HUES6 (cell line): Measurements from ENCODE around the gene NR2C2.

ENCODE experiments used
- H3K27ac ChIP-seq: 2 replicates; pipeline ENCODE4 v1.7.0; 2013; ENCODE audit warnings: low read depth, mild to moderate bottlenecking, low read length, inconsistent platforms
- H3K27me3 ChIP-seq: 2 replicates; pipeline ENCODE4 v1.6.1; 2013; ENCODE audit warnings: low read length; ENCODE audit not compliant: control insufficient read depth, insufficient read depth
- H3K36me3 ChIP-seq: 2 replicates; pipeline ENCODE4 v1.6.1; 2013; ENCODE audit warnings: low read length; ENCODE audit not compliant: control insufficient read depth, insufficient read depth
- H3K4me1 ChIP-seq: 2 replicates; pipeline ENCODE4 v1.6.1; 2013; ENCODE audit warnings: low read length; ENCODE audit not compliant: control insufficient read depth, insufficient read depth
- H3K4me3 ChIP-seq: 2 replicates; pipeline ENCODE4 v1.5.1; 2013; ENCODE audit warnings: low read depth, low read length
- H3K9ac ChIP-seq: one replicate; pipeline ENCODE4 v1.6.1; 2013; ENCODE audit warnings: mild to moderate bottlenecking, low read length
- H3K9me3 ChIP-seq: 2 replicates; pipeline ENCODE4 v1.6.1; 2013; ENCODE audit warnings: low read depth, low read length; ENCODE audit not compliant: control insufficient read depth, insufficient read depth

NR2C2 gene

DNA sequence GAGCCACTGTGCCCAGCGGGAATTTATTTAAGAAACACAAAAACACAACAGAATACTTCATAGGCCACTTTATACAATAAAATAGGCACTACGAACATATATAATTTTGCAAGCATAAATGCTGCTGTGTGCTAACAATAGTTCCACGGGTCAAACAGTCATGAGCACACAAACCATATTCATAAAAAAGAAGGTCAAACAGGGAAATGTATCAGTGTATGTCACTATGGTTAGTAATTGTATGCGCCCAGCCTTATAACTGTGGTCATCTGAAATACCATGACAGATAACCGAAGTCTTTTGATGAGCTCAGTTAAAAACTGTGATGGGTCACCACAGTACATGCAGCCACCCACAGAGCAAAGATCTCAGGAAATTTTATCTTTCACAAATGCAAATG, 38.1 kb upstream of the NR2C2 start:
- Histone ChIP-seq H3K4me3 (no peak overlapping the region), H3K9ac (no peak overlapping the region), H3K4me1 (0 out of 2 replicates have a peak, but pooled peaks cover 4% of the 10 kb centered on the region), H3K9me3 (peaks cover 10% of the 10 kb centered on the region), H3K36me3 (no peaks in the 10 kb centered on the region), H3K27ac (no peak overlapping the region), H3K27me3 (no peaks in the 10 kb centered on the region)

DNA sequence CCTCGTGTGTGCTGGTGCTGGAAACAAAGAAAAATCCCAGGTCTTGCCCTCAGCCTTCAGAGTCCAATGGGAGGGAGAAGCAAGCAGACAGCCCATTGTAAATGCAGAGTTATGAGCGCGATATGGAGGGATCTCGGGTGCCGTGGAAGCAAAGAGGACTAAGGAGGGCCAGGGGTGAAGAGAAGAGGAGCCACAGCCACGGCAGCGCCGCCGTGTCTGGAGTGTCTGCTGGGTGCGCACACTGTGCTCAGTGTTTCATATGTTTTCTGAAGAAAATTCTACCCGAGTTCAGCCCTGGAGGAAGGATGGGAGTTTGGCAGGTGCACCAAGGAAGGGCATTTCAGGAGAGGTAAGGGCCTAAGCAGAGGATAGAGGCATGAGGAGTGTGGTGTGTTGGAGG, 35.7 kb upstream of the NR2C2 start:
- no peaks in the 10 kb centered on the region for H3K27me3 ChIP-seq
- H3K4me3 ChIP-seq, result no peak overlapping the region
- H3K27ac ChIP-seq, result no peak overlapping the region
- no peak overlapping the region for H3K9ac ChIP-seq
- H3K9me3 ChIP-seq, result no peaks in the 10 kb centered on the region
- 0 out of 2 replicates have a peak, but pooled peaks cover 4% of the 10 kb centered on the region for H3K4me1 ChIP-seq
- no peaks in the 10 kb centered on the region for H3K36me3 ChIP-seq

DNA sequence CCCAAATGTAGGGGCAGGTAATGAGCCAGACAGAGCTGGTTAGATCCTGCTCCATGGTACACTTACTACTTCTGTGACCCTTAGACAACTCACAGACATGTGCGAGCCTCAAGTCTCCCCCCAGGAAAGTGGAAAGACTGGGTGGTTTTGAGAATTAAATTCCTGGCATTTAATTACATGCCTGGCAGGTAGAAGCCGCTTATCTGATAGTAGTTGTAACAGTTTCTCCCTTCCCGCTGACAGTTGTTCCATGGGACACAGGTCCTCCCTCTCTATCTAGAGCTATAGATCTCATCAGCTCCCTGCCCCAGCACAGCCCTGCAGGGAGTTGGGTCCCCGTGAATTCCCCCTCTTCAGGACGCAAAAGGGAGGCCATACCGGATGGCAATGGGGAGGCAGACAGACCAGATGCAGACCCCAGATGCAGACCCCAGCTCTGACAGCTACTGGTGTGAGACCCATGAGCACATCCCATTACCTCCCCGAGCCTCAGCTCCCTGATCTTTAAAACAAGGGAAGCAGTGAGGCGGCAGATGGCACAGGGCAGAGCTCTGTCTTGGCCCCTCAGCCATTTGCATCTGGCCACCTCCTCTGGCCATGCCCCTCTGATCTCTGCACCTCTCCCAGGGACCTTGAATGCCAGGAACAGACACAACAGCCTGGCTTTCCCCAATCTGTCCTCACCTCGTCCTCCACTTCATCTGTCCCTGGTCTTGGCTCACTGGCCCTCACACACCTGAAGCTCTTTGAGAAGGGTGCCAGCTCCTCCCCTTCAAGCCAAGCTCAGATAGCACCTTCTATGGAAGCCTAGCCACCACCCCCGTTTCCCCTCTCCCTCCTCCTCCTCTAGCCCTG, 34.1 kb upstream of the NR2C2 start:
- Histone ChIP-seq H3K9me3 (no peaks in the 10 kb centered on the region), H3K27ac (no peak overlapping the region), H3K27me3 (no peaks in the 10 kb centered on the region), H3K36me3 (no peaks in the 10 kb centered on the region), H3K4me1 (0 out of 2 replicates have a peak, but pooled peaks cover 4% of the 10 kb centered on the region), H3K9ac (no peak overlapping the region), H3K4me3 (no peak overlapping the region)

DNA sequence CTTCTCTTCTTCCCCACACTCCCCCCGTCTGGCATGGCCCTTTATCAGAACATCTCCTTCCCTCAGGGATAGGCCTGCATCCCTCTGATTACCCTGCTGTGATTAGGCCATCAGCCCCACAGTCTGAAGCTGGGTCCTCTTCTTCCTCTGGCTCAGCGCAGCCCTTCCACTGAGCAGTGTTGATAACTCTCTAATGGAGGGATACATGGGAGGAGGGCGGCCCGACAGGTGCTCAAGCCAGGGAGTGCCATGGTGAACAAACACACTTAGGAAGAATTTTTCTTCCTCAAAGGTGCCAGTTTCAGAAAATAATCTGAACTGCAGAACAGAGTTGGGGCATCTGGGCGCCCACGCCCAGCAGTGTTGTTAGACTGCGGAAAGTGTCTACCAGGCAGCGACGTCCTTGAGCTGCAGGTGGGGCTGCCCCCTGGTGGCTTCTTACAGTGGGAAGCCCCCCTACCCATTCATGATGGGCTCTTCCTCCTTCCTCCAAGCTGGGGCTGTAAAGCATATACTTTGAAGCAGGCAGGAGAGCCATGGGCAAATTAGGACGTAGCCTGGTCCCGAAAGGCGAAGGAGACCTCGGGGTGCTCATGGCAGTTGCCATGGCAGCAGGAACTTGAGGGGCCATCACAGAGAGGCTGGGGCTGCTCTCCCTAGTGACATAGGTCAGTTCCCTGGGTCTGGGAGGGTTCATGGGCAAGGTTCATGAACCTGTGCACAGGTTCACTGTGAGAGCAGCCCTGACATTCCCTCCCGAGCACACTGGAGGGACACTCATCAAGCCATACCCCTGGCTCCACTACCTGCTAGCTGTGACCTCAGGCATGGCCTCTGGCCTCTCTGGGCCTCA, 33.2 kb upstream of the NR2C2 start:
- Histone ChIP-seq H3K4me3 (no peak overlapping the region), H3K4me1 (0 out of 2 replicates have a peak, but pooled peaks cover 4% of the 10 kb centered on the region), H3K36me3 (no peaks in the 10 kb centered on the region), H3K9ac (no peak overlapping the region), H3K27me3 (no peaks in the 10 kb centered on the region), H3K9me3 (no peaks in the 10 kb centered on the region), H3K27ac (no peak overlapping the region)

DNA sequence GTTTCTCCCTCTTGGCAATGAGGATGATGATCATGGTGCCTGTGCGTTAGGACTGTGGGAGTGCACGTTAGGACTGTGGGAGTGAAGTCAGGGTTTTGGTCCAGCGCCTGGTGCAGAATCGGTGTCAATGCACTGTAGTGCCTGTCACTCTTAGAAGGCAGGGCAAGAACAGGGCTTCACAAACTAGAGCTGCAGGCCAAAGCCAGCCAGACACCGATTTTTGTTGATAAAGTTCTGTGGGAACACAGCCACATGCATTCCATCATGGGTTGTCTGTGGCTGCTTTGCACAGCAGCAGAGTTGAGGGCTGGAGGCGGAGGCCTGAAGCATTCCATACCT, 32.6 kb upstream of the NR2C2 start:
- no peak overlapping the region for H3K27ac ChIP-seq
- no peaks in the 10 kb centered on the region for H3K27me3 ChIP-seq
- H3K4me1 ChIP-seq, result 0 out of 2 replicates have a peak, but pooled peaks cover 4% of the 10 kb centered on the region
- H3K36me3 ChIP-seq, result no peaks in the 10 kb centered on the region
- no peaks in the 10 kb centered on the region for H3K9me3 ChIP-seq
- H3K9ac ChIP-seq, result no peak overlapping the region
- H3K4me3 ChIP-seq, result no peak overlapping the region

DNA sequence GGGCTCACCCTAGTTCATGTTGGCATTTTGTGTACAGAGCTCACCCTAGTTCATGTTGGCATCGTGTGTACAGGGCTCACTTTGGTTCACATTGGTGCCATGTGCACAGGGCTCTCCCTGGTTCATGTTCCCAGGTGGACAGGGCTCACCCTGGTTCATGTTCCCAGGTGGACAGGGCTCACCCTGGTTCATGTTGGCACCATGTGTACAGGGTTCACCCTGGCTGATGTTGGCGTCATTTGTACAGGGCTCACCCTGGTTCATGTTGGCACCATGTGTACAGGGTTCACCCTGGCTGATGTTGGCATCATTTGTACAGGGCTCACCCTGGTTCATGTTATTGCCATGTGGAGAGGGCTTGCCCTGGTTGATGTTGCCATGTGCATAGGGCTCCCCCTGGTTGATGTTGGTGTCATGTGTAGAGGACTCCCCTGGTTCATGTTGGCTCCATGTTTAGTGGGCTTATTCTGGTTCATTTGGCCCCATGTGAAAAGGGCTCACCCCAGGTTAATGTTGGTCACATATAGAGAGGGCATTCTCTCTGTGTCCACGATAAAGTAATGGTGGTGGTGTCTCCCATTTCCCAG, 31.7 kb upstream of the NR2C2 start:
- no peaks in the 10 kb centered on the region for H3K27me3 ChIP-seq
- H3K9ac ChIP-seq, result no peak overlapping the region
- H3K27ac ChIP-seq, result no peak overlapping the region

DNA sequence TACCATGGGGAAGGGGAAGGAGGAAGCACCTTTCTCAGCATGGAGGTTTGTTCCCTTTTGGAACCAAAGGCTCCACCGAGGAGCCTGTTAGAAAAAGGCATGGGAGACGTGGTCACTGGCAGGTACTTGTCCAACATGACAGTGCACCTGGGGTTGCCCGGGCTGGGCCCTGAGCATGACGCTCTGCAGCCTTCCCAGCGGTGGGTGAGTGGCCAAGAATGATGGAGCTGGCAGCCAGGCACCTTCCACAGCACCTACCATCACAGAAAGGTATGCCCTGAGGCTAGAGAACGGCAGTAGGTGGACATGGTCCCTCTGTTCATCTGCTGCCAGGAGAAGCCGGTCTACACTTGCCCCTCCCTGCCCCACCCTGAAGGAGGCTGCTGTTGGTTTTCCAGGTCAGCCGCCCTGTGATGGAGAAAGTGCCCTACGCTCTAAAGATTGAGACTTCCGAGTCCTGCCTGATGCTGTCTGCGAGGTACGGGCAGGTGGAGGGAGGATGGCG, 29.0 kb upstream of the NR2C2 start:
- Histone ChIP-seq H3K36me3 (no peaks in the 10 kb centered on the region), H3K9ac (no peak overlapping the region), H3K27me3 (no peaks in the 10 kb centered on the region), H3K4me1 (0 out of 2 replicates have a peak, but pooled peaks cover 4% of the 10 kb centered on the region), H3K27ac (no peak overlapping the region), H3K4me3 (no peak overlapping the region), H3K9me3 (no peaks in the 10 kb centered on the region)

More for the DNA sequence above, 31.7 kb upstream of the NR2C2 start:
- no peak overlapping the region for H3K4me3 ChIP-seq
- 0 out of 2 replicates have a peak, but pooled peaks cover 4% of the 10 kb centered on the region for H3K4me1 ChIP-seq
- no peaks in the 10 kb centered on the region for H3K9me3 ChIP-seq
- no peaks in the 10 kb centered on the region for H3K36me3 ChIP-seq

DNA sequence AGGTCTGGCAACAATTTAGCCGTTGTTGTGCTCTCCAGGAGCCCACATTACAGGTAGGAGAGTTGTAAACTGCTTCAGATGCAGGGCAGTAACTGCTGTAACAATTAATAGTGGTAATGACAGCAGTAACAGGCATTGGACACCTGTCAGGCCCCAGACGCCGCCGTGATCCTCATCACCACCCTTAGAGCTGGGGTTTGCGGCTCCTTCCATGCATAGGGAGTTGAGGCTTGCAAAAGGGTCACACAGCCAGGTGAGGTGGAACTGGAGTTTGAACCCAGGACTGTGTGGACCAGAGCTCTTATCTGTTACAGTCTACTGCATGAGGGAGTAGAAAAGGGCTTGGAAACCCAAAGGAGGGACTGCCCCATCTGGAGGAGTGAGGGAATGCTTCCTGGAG, 26.8 kb upstream of the NR2C2 start:
- no peak overlapping the region for H3K9ac ChIP-seq
- no peak overlapping the region for H3K27ac ChIP-seq
- H3K4me3 ChIP-seq, result no peak overlapping the region
- no peaks in the 10 kb centered on the region for H3K9me3 ChIP-seq
- no peaks in the 10 kb centered on the region for H3K27me3 ChIP-seq
- H3K36me3 ChIP-seq, result no peaks in the 10 kb centered on the region
- H3K4me1 ChIP-seq, result no peaks in the 10 kb centered on the region

DNA sequence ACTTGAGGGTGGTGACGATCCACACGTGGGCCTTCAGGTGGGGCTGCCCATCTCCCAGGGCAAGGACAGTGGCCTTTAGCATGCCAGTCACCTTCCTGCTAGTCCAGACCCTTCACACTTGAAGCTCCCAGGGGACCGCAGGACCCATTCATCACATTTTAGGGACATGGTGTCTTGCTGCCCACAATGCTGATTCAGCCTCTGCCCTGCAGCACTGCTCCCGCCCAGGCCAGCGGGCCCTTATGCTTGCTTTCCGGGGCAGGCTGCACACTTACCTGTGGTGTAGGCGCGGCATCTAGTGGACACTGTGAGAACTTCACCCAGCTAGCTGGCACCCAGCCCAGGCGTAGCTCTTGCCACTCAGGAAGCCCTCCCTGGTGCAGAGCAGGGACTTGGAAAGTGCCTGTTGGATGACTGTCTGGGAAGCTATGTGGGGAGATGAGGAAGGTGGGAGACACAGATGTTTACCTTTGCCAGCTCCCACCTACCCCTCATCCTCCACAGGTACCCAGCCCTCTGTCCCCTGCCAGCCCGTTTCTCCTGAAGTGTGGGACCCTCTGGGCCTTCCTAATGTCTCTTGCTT, 26.3 kb upstream of the NR2C2 start:
- H3K4me1 ChIP-seq, result peaks cover 4% of the 10 kb centered on the region; the same call in 1 of the 2 replicates
- no peak overlapping the region for H3K4me3 ChIP-seq

DNA sequence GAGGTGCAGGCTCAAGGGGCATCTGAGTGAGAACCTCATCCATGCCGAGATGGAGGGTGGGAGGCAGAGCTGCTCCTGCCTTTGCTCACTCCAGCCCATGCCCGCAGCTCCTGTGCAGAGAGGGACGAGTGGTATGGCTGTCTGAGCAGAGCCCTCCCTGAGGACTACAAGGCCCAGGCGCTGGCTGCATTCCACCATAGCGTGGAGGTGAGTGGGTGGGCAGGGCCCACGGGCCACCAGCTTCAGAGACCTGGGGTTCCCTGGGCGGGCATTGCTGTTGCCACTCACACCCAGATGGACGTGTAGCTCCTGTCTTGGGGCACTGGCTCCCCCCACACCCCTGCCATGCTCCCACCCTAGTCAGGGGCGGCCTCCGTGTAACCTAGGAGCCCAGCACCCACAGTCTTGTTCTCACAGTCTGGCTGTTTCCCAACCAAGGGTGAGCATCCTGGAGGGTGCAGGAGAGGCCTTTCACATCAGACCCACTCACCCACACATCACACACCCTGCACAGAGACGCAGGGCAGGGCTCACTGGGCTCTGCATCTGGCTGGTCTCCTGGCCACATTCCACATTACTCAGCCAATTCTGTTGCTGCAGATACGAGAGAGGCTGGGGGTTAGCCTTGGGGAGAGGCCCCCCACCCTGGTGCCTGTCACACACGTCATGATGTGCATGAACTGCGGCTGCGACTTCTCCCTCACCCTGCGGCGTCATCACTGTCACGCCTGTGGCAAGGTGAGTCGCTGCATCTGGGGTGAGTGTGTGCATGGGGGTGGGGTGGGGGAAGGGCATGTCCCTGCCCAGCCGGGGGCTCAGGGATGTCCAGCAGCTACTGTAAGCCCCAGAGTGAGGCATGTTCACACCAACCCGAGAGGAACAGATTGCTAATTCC, 25.3 kb upstream of the NR2C2 start:
- no peaks in the 10 kb centered on the region for H3K27me3 ChIP-seq
- no peaks in the 10 kb centered on the region for H3K9me3 ChIP-seq
- no peak overlapping the region for H3K9ac ChIP-seq
- no peak overlapping the region for H3K4me3 ChIP-seq
- peaks cover 6% of the 10 kb centered on the region; the same call in 1 of the 2 replicates for H3K4me1 ChIP-seq
- no peaks in the 10 kb centered on the region for H3K36me3 ChIP-seq
- no peak overlapping the region for H3K27ac ChIP-seq

More for the DNA sequence above, 26.3 kb upstream of the NR2C2 start:
- no peaks in the 10 kb centered on the region for H3K27me3 ChIP-seq
- no peaks in the 10 kb centered on the region for H3K36me3 ChIP-seq
- no peak overlapping the region for H3K9ac ChIP-seq
- H3K27ac ChIP-seq, result no peak overlapping the region
- H3K9me3 ChIP-seq, result no peaks in the 10 kb centered on the region
